Measurements from ENCODE around the gene TRIM37.
A peak's percentile ranks its signal among the peaks of the same experiment; 100 is the strongest.

Gene TRIM37

DNA sequence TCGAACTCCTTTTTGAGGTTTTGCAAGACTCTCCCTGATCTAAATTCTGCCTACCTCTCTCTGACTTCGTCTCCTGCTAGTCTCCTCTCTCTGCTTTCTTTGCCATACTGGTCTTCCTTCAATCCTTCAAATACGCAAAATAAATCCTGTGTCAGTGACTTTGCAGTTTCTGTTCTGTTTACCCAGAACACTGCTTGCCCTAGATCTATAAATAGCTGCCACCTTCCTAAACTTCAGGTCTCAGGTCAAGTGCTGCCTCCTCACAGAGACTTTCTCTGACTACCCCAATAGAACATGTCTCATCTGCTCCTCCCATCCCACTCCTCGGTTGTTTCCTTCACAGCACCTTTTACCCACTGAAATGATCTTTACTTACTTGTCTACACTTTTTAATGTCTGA, 78.9 kb downstream of the TRIM37 start:
- Histone ChIP-seq H3K27me3 (ENCODE audit: control insufficient read depth, insufficient read depth, low read length) (no peaks in the 10 kb centered on the region), H3K4me1 (ENCODE audit: control insufficient read depth, insufficient read depth, low read length) (no peaks in the 10 kb centered on the region), H3K36me3 (ENCODE audit: insufficient read depth, low read length) (peaks cover 28% of the 10 kb centered on the region), H3K4me2 (ENCODE audit: low read length) (no peak overlapping the region), H3K9ac (ENCODE audit: low read depth, low read length) (no peak overlapping the region), H3K4me3 (ENCODE audit: low read length) (no peak overlapping the region), H3K9me3 (replicated peaks; ENCODE audit: low read length) (no peaks in the 10 kb centered on the region)

- Histone ChIP-seq H3K27me3 (ENCODE audit: control insufficient read depth, insufficient read depth, low read length) (no peaks in the 10 kb centered on the region), H3K9me3 (replicated peaks; ENCODE audit: low read length) (no peaks in the 10 kb centered on the region), H3K4me2 (ENCODE audit: low read length) (no peak overlapping the region), H3K36me3 (ENCODE audit: insufficient read depth, low read length) (peaks cover 21% of the 10 kb centered on the region), H3K9ac (ENCODE audit: low read depth, low read length) (no peak overlapping the region), H3K4me1 (ENCODE audit: control insufficient read depth, insufficient read depth, low read length) (no peaks in the 10 kb centered on the region), H3K4me3 (ENCODE audit: low read length) (no peak overlapping the region)
Measured at GRCh38 chr17:59026176-59026939, 80.3 kb downstream of the TRIM37 start.

GRCh38 chr17:59024916-59025315, 81.8 kb downstream of the TRIM37 start:
- H3K27me3 ChIP-seq (ENCODE audit: control insufficient read depth, insufficient read depth, low read length): no peaks in the 10 kb centered on the region
- no peaks in the 10 kb centered on the region for H3K4me1 ChIP-seq (ENCODE audit: control insufficient read depth, insufficient read depth, low read length)
- H3K9ac ChIP-seq (ENCODE audit: low read depth, low read length): no peak overlapping the region
- H3K4me2 ChIP-seq (ENCODE audit: low read length): no peak overlapping the region
- H3K4me3 ChIP-seq (ENCODE audit: low read length): no peak overlapping the region
- H3K9me3 ChIP-seq (replicated peaks; ENCODE audit: low read length): no peaks in the 10 kb centered on the region
- H3K36me3 ChIP-seq (ENCODE audit: insufficient read depth, low read length): peaks cover 17% of the 10 kb centered on the region

GRCh38 chr17:59018019-59018418, 88.7 kb downstream of the TRIM37 start:
- Histone ChIP-seq H3K4me3 (ENCODE audit: low read length) (no peak overlapping the region), H3K9me3 (replicated peaks; ENCODE audit: low read length) (no peaks in the 10 kb centered on the region), H3K9ac (ENCODE audit: low read depth, low read length) (no peak overlapping the region), H3K27me3 (ENCODE audit: control insufficient read depth, insufficient read depth, low read length) (no peaks in the 10 kb centered on the region), H3K4me1 (ENCODE audit: control insufficient read depth, insufficient read depth, low read length) (no peaks in the 10 kb centered on the region), H3K4me2 (ENCODE audit: low read length) (no peak overlapping the region), H3K36me3 (ENCODE audit: insufficient read depth, low read length) (peaks cover 3% of the 10 kb centered on the region)

DNA sequence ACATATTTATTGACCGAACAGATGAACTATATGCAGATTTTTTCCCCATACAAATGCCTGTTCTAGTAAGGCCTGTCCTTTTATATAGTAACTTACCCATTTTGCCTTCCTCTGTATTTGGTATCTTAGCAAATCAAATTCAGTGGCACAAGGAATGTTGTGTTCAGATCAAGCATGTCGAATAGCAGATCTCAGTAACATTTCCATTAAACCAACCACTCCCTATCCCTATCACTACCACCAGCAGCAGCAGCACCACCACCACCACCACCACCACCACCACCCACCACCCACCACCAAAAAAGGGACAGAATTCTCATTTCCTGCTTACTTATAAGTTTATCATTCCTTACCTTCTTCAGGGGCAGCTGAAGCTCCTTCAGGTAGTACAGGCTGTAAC, 94.7 kb downstream of the TRIM37 start:
- Histone ChIP-seq H3K9me3 (replicated peaks; ENCODE audit: low read length) (no peaks in the 10 kb centered on the region), H3K4me2 (ENCODE audit: low read length) (no peak overlapping the region), H3K27me3 (ENCODE audit: control insufficient read depth, insufficient read depth, low read length) (no peaks in the 10 kb centered on the region), H3K4me1 (ENCODE audit: control insufficient read depth, insufficient read depth, low read length) (no peaks in the 10 kb centered on the region), H3K4me3 (ENCODE audit: low read length) (no peak overlapping the region), H3K36me3 (ENCODE audit: insufficient read depth, low read length) (peaks cover 19% of the 10 kb centered on the region), H3K9ac (ENCODE audit: low read depth, low read length) (no peak overlapping the region)

- H3K36me3 ChIP-seq (ENCODE audit: insufficient read depth, low read length): peaks cover 19% of the 10 kb centered on the region
- H3K9ac ChIP-seq (ENCODE audit: low read depth, low read length): no peak overlapping the region
- no peak overlapping the region for H3K4me2 ChIP-seq (ENCODE audit: low read length)
- H3K4me3 ChIP-seq (ENCODE audit: low read length): no peak overlapping the region
- H3K27me3 ChIP-seq (ENCODE audit: control insufficient read depth, insufficient read depth, low read length): no peaks in the 10 kb centered on the region
- H3K4me1 ChIP-seq (ENCODE audit: control insufficient read depth, insufficient read depth, low read length): no peaks in the 10 kb centered on the region
- H3K9me3 ChIP-seq (replicated peaks; ENCODE audit: low read length): no peaks in the 10 kb centered on the region
Measured at GRCh38 chr17:59010026-59010425, 96.7 kb downstream of the TRIM37 start.

DNA sequence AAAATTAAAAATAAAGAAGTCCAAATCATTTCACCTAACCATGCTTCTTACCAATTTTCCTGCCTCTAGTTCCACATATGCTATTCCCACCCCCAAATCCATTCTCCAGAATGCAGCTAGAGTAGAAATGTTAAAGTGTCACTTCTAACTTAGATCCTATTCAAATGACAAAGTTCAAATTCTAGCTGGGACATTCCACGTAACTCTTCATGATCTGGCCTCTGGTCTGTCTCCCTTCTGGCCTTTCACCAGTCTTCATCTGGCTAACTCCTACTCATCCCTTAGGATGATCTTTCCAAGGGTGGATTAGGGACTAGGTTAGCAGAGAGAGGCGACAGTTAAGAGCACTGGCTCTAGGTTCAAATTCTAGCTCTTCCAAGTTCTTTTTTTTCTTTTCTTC, 97.9 kb downstream of the TRIM37 start:
- Histone ChIP-seq H3K4me3 (ENCODE audit: low read length) (no peak overlapping the region), H3K9ac (ENCODE audit: low read depth, low read length) (no peak overlapping the region), H3K27me3 (ENCODE audit: control insufficient read depth, insufficient read depth, low read length) (no peaks in the 10 kb centered on the region), H3K9me3 (replicated peaks; ENCODE audit: low read length) (no peaks in the 10 kb centered on the region), H3K4me2 (ENCODE audit: low read length) (no peak overlapping the region), H3K4me1 (ENCODE audit: control insufficient read depth, insufficient read depth, low read length) (no peaks in the 10 kb centered on the region), H3K36me3 (ENCODE audit: insufficient read depth, low read length) (peaks cover 15% of the 10 kb centered on the region)

- Histone ChIP-seq H3K36me3 (ENCODE audit: insufficient read depth, low read length) (peaks cover 15% of the 10 kb centered on the region), H3K27me3 (ENCODE audit: control insufficient read depth, insufficient read depth, low read length) (no peaks in the 10 kb centered on the region), H3K4me3 (ENCODE audit: low read length) (no peak overlapping the region), H3K4me2 (ENCODE audit: low read length) (no peak overlapping the region), H3K9me3 (replicated peaks; ENCODE audit: low read length) (no peaks in the 10 kb centered on the region), H3K4me1 (ENCODE audit: control insufficient read depth, insufficient read depth, low read length) (no peaks in the 10 kb centered on the region), H3K9ac (ENCODE audit: low read depth, low read length) (no peak overlapping the region)
Measured at GRCh38 chr17:59007995-59008394, 98.7 kb downstream of the TRIM37 start.

DNA sequence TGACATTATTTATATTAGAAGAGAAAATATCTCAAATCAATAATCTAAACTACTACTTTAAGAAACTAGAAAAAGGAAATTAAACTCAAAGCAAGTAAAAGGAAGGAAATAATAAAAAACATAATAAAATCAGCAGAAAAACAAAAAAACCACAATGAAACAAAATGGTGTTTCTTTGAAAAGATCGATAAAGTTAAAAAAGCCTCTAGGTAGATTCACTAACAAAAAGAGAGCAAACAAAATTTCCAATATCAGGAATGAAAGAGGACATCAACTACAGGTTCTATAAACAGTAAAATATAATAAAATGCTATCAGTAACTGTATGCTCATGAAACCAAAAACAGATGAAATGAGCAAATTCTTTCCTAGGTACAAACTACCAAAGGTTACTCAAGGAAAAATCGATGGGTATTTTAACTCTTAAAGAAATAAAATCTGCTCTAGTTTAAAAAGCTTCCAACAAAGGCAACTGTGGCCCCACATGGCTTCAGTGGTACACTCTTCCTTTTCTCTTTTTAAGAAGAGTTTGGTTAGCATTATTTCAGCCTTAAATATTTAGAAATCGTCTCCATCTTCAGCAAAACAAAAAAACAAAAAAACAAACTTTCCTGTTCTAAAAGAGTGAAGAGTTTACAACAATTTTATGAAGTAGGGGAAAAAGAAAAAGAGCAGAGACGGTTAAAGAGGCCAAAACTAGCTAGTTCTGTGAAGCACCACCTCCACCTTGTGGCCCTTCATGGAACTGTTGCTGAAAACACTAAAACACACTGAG, 102.2 kb downstream of the TRIM37 start:
- H3K36me3 ChIP-seq (ENCODE audit: insufficient read depth, low read length): peaks cover 15% of the 10 kb centered on the region
- no peak overlapping the region for H3K4me2 ChIP-seq (ENCODE audit: low read length)
- no peaks in the 10 kb centered on the region for H3K27me3 ChIP-seq (ENCODE audit: control insufficient read depth, insufficient read depth, low read length)
- H3K4me1 ChIP-seq (ENCODE audit: control insufficient read depth, insufficient read depth, low read length): peaks cover 10% of the 10 kb centered on the region
- H3K9me3 ChIP-seq (replicated peaks; ENCODE audit: low read length): no peaks in the 10 kb centered on the region
- no peak overlapping the region for H3K9ac ChIP-seq (ENCODE audit: low read depth, low read length)
- H3K4me3 ChIP-seq (ENCODE audit: low read length): no peak overlapping the region

- H3K27me3 ChIP-seq (ENCODE audit: control insufficient read depth, insufficient read depth, low read length): no peaks in the 10 kb centered on the region
- H3K4me2 ChIP-seq (ENCODE audit: low read length): no peak overlapping the region
- peaks cover 10% of the 10 kb centered on the region for H3K4me1 ChIP-seq (ENCODE audit: control insufficient read depth, insufficient read depth, low read length)
- H3K9ac ChIP-seq (ENCODE audit: low read depth, low read length): no peak overlapping the region
- no peak overlapping the region for H3K4me3 ChIP-seq (ENCODE audit: low read length)
- peaks cover 19% of the 10 kb centered on the region for H3K36me3 ChIP-seq (ENCODE audit: insufficient read depth, low read length)
- H3K9me3 ChIP-seq (replicated peaks; ENCODE audit: low read length): no peaks in the 10 kb centered on the region
Measured at GRCh38 chr17:59003860-59004259, 102.8 kb downstream of the TRIM37 start.

DNA sequence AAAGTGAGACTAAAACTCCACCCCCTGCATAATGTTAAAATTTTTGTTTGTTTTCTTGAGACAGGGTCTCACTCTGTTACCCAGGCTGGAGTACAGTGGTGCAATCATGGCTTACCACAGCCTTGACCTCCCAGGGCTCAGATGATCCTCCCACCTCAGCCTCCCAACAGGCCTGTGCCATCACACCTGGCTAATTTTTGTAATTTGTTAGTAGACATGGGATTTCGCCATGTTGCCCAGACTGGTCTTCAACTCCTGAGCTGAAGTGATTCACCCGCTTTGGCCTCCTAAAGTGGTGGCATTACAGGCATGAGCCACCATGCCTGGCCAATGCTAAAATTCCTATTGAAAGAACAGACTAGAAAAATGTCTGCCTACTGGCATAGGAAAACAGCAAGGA, 103.8 kb downstream of the TRIM37 start:
- H3K9ac ChIP-seq (ENCODE audit: low read depth, low read length): no peak overlapping the region
- peaks cover 15% of the 10 kb centered on the region for H3K4me1 ChIP-seq (ENCODE audit: control insufficient read depth, insufficient read depth, low read length)
- no peaks in the 10 kb centered on the region for H3K27me3 ChIP-seq (ENCODE audit: control insufficient read depth, insufficient read depth, low read length)
- H3K36me3 ChIP-seq (ENCODE audit: insufficient read depth, low read length): peaks cover 20% of the 10 kb centered on the region
- no peak overlapping the region for H3K4me2 ChIP-seq (ENCODE audit: low read length)
- H3K9me3 ChIP-seq (replicated peaks; ENCODE audit: low read length): no peaks in the 10 kb centered on the region
- H3K4me3 ChIP-seq (ENCODE audit: low read length): no peak overlapping the region

- H3K4me3 ChIP-seq (ENCODE audit: low read length): no peak overlapping the region
- peaks cover 15% of the 10 kb centered on the region for H3K4me1 ChIP-seq (ENCODE audit: control insufficient read depth, insufficient read depth, low read length)
- H3K27me3 ChIP-seq (ENCODE audit: control insufficient read depth, insufficient read depth, low read length): no peaks in the 10 kb centered on the region
- peaks cover 20% of the 10 kb centered on the region for H3K36me3 ChIP-seq (ENCODE audit: insufficient read depth, low read length)
- no peak overlapping the region for H3K9ac ChIP-seq (ENCODE audit: low read depth, low read length)
- no peaks in the 10 kb centered on the region for H3K9me3 ChIP-seq (replicated peaks; ENCODE audit: low read length)
- H3K4me2 ChIP-seq (ENCODE audit: low read length): peak overlapping the region; percentile 69
Measured at GRCh38 chr17:59002126-59002525, 104.6 kb downstream of the TRIM37 start.
